ENCODE measurements around the gene CMC2.

The CMC2 gene

GRCh38 chr16:80972611-80973010, 34.1 kb downstream of the CMC2 start:
- DNase-seq = no peak

- no peak for DNase-seq
Observed at GRCh38 chr16:80971819-80972218, 34.9 kb downstream of the CMC2 start.

GRCh38 chr16:80969114-80969484, 37.6 kb downstream of the CMC2 start:
- DNase-seq = no peak

- no peak for DNase-seq
Observed at GRCh38 chr16:80968386-80969113, 38.1 kb downstream of the CMC2 start.

GRCh38 chr16:80966617-80967016, 40.1 kb downstream of the CMC2 start:
- no peak for DNase-seq

GRCh38 chr16:80964351-80964750, 42.3 kb downstream of the CMC2 start:
- DNase-seq = no peak

GRCh38 chr16:80962879-80963278, 43.8 kb downstream of the CMC2 start:
- no peak for DNase-seq

- DNase-seq = no peak
Observed at GRCh38 chr16:80958284-80958683, 48.4 kb downstream of the CMC2 start.

GRCh38 chr16:80954985-80955384, 51.7 kb downstream of the CMC2 start:
- no peak for DNase-seq

- no peak for DNase-seq
Observed at GRCh38 chr16:80948886-80949493, 57.7 kb downstream of the CMC2 start.

GRCh38 chr16:80947708-80948625, 58.7 kb downstream of the CMC2 start:
- no peak for DNase-seq

- DNase-seq = no peak
Observed at GRCh38 chr16:80947239-80947638, 59.4 kb downstream of the CMC2 start.

GRCh38 chr16:80946481-80946880, 60.2 kb downstream of the CMC2 start:
- DNase-seq = no peak

GRCh38 chr16:80940069-80940856, 66.4 kb downstream of the CMC2 start:
- DNase-seq = no peak

- no peak for DNase-seq
Observed at GRCh38 chr16:80938879-80939260, 67.8 kb downstream of the CMC2 start.

- no peak for DNase-seq
Observed at GRCh38 chr16:80938004-80938878, 68.4 kb downstream of the CMC2 start.

- DNase-seq = no peak
Observed at GRCh38 chr16:80936410-80936809, 70.3 kb downstream of the CMC2 start.

GRCh38 chr16:80935691-80936090, 71.0 kb downstream of the CMC2 start:
- no peak for DNase-seq

- DNase-seq = no peak
Observed at GRCh38 chr16:80932708-80933095, 74.0 kb downstream of the CMC2 start.

- no peak for DNase-seq
Observed at GRCh38 chr16:80931801-80932707, 74.6 kb downstream of the CMC2 start.

All from activated gamma-delta T cell treated with Interleukin-2 at 50 U/mL for 16 hours (primary cell).